Neutrophil (primary cell): ENCODE measurements around the gene PTPRO.

ENCODE experiments used
- H3K27ac ChIP-seq: fragments of 200-600 bp; sonication (generic); 2 replicates; pipeline ENCODE4 v1.5.1; 2016; ENCODE audit warnings: mild to moderate bottlenecking, moderate library complexity
- H3K27me3 ChIP-seq: fragments of 200-600 bp; sonication (generic); 2 replicates; pipeline ENCODE4 v1.6.0; 2016; ENCODE audit warnings: mild to moderate bottlenecking
- H3K36me3 ChIP-seq: fragments of 200-600 bp; sonication (generic); 2 replicates; pipeline ENCODE4 v1.5.1; 2017
- H3K4me1 ChIP-seq, 2 experiments: fragments of 200-600 bp in 1 of 2; sonication (generic) in 1 of 2; 1 replicate in 1 of 2; 2 replicates in 1 of 2; pipeline versions ENCODE4 v1.5.1 to v1.6.1; 2013 to 2016; ENCODE audit warnings: low read depth in 1 of 2, low read length in 1 of 2, mild to moderate bottlenecking in 1 of 2, moderate library complexity in 1 of 2; ENCODE audit not compliant: control insufficient read depth in 1 of 2, insufficient read depth in 1 of 2
- H3K4me3 ChIP-seq, 2 experiments: fragments of 200-600 bp in 1 of 2; sonication (generic) in 1 of 2; 1 replicate in 1 of 2; 2 replicates in 1 of 2; pipeline ENCODE4 v1.5.1; 2013 to 2016; ENCODE audit warnings: low read depth in 1 of 2, low read length in 1 of 2, mild to moderate bottlenecking in 1 of 2, moderate library complexity in 1 of 2
- H3K9me3 ChIP-seq: fragments of 200-600 bp; sonication (generic); 2 replicates; pipeline ENCODE4 v1.5.1; 2016
- TF ChIP-seq, protein P1 (sequence below): fragments of 200-600 bp; sonication (generic); IDR thresholded peaks from 2 replicates; pipeline ENCODE4 v1.5.1; 2016; ENCODE audit warnings: antibody characterized with exemption

PTPRO gene

DNA sequence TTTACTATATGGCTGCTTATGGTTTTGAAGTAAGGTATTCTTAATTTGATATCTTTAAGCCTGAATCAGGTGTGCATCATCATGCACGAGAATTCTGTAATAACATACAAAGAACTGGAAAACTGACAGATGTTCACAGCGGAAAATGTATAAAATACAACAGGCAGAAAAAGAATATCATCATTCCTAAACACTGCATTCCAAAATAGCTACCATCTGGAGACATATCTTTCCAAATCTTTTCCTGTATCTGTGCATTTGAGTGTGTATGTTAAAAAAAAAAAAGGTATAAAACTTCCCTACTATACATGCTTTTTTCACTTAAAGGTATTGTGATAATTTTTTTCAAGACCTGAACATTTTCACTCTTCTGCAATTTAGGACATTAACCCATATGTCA, 13.7 kb downstream of the PTPRO start:
- H3K4me1 ChIP-seq, result no peaks in the 10 kb centered on the region
- TF ChIP-seq, protein P1, sequence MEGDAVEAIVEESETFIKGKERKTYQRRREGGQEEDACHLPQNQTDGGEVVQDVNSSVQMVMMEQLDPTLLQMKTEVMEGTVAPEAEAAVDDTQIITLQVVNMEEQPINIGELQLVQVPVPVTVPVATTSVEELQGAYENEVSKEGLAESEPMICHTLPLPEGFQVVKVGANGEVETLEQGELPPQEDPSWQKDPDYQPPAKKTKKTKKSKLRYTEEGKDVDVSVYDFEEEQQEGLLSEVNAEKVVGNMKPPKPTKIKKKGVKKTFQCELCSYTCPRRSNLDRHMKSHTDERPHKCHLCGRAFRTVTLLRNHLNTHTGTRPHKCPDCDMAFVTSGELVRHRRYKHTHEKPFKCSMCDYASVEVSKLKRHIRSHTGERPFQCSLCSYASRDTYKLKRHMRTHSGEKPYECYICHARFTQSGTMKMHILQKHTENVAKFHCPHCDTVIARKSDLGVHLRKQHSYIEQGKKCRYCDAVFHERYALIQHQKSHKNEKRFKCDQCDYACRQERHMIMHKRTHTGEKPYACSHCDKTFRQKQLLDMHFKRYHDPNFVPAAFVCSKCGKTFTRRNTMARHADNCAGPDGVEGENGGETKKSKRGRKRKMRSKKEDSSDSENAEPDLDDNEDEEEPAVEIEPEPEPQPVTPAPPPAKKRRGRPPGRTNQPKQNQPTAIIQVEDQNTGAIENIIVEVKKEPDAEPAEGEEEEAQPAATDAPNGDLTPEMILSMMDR, result no peak

DNA sequence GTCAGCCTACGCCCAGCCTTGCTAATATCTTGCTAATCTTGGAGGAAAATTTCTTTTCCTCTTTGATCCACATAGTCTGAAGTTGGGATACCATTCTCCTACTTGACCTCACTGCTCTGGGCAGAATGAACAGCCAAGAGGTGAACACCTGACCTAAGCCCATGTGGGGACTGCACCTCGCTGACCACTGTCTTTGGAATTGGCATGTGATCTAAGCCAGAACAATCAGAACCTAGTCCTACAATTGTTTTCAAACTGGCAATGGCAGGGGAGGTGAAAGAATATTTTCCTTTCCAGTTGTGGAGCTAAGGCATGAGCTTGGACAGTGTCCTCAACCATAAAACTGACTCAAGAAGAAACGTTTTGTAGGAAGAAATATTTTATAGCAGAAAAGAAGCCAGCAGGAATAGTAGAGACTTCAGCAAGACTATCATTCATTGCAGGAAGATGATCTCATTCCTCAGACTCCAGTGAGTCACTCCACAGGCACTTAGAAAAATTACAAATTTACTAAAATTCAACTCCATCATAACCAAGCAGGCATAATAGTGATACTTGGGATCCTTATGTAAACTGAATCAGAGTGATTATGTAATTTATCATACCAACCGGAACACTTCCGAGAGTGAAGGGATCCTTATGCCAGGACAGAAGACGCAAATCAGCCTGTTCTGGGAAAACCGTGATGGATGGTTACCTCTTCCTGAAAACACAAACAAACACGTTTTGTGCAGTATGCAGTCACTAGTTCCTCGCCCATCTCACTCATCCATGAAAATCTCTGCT, 14.7 kb downstream of the PTPRO start:
- H3K27ac ChIP-seq, result no peak overlapping the region
- H3K4me3 ChIP-seq, result no peak overlapping the region
- TF ChIP-seq, protein P1, result no peak

More for the DNA sequence above, 13.7 kb downstream of the PTPRO start:
- Histone ChIP-seq H3K27ac (no peak overlapping the region), H3K36me3 (no peaks in the 10 kb centered on the region), H3K4me3 (no peak overlapping the region), H3K27me3 (peaks cover 4% of the 10 kb centered on the region), H3K9me3 (no peaks in the 10 kb centered on the region)

DNA sequence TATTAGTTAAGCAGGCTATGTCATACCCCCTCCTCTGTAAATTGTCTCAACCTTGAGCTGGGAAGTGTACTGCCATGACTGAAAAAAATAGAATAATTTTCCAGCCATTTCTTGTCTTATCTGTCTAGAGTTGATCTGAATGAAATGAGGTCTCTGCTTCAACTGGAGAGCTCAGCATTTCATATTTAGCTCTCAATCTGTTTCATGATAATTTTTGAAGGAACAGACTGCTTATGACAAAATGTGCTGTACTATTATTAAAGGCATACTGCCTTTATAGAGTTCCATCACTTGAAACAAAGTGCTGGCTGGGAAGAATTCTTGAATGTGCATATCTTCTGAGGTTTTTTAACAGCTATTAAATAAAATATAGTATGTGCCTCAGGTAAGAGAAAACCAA, 19.1 kb downstream of the PTPRO start:
- no peak overlapping the region for H3K4me3 ChIP-seq
- H3K9me3 ChIP-seq, result no peaks in the 10 kb centered on the region
- H3K27ac ChIP-seq, result no peak overlapping the region
- TF ChIP-seq, protein P1, result no peak
- H3K4me1 ChIP-seq, result no peaks in the 10 kb centered on the region
- no peaks in the 10 kb centered on the region for H3K27me3 ChIP-seq
- H3K36me3 ChIP-seq, result no peaks in the 10 kb centered on the region

More for the DNA sequence above, 14.7 kb downstream of the PTPRO start:
- H3K9me3 ChIP-seq, result no peaks in the 10 kb centered on the region
- peaks cover 4% of the 10 kb centered on the region for H3K27me3 ChIP-seq
- H3K4me1 ChIP-seq, result no peaks in the 10 kb centered on the region
- H3K36me3 ChIP-seq, result no peaks in the 10 kb centered on the region

DNA sequence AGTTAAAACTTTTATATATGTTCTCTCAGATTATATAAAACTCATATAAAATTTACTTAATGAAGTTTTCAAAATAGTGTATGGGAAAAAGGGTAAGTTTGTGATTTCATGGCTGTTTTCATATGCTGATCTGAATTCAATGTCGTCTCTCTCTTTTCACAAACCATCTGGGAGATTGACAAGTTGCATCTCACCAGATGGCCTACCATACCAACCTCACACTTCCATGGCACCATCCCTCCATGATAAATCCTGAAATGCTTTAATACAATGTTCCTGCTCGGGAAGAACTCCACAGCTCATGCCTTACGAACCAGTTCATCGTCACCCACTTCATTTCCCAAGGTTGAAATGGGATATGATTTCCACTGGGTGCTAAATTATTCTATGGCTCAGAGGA, 22.3 kb downstream of the PTPRO start:
- TF ChIP-seq, protein P1, result no peak
- H3K4me3 ChIP-seq, result no peak overlapping the region

DNA sequence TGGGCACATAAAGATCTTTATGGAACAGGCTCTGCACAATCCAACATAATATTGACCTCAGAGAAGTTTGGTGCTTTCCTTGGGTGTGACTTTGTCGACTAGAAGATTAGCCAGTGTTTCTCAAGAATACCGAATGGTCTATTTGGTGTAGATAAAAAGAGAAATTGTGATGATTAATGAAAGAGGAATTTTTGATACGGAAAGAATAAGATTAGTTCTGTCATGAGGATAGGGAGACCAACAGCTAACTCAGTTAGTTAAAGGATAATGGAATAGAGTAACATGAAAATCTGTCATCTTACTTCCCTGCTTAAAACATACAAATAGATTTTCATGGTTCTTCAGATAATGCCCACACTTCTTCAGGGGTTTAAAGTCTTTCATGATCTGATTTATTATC, 24.2 kb downstream of the PTPRO start:
- H3K9me3 ChIP-seq, result no peaks in the 10 kb centered on the region
- H3K4me3 ChIP-seq, result no peak overlapping the region
- TF ChIP-seq, protein P1, result no peak
- H3K36me3 ChIP-seq, result no peaks in the 10 kb centered on the region
- H3K27ac ChIP-seq, result no peak overlapping the region
- no peaks in the 10 kb centered on the region for H3K4me1 ChIP-seq
- H3K27me3 ChIP-seq, result no peaks in the 10 kb centered on the region

More for the DNA sequence above, 22.3 kb downstream of the PTPRO start:
- Histone ChIP-seq H3K36me3 (no peaks in the 10 kb centered on the region), H3K9me3 (no peaks in the 10 kb centered on the region), H3K27me3 (no peaks in the 10 kb centered on the region), H3K4me1 (no peaks in the 10 kb centered on the region), H3K27ac (no peak overlapping the region)
